Stimulated activated CD8-positive, alpha-beta memory T cell treated with anti-CD3 and anti-CD28 coated beads, Interleukin-7, amount 100 ng/mL, for 24 hours (primary cell): Measurements from ENCODE around the gene SAXO2.
"Not testable (repeated sequence)": the region's sequence is repeated elsewhere in the genome, so short reads cannot be mapped to it uniquely, and the experiment has no call there.

ENCODE experiments used
- DNase-seq: peaks from one replicate; pipeline ENCODE4 v3.0.0-alpha.2; 2020; ENCODE audit warnings: low read depth

SAXO2 gene, protein sequence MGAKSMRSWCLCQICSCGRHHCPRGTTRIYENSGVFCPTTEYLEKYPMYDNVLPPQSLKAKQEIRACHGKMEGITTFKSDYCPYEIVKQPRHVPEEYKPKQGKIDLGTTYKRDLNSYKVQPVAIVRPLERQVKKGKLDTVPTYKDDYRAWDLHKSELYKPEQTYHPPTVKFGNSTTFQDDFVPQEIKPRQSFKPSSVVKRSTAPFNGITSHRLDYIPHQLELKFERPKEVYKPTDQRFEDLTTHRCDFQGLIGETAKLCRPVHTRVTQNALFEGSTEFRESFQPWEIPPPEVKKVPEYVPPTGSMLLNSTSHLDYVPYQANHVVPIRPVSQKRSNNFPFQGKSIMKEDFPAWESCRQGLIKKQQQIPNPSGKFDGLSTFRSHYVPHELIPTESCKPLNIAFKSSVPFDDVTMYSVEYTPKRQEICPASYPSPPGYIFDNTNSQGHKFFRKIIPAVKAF

DNA sequence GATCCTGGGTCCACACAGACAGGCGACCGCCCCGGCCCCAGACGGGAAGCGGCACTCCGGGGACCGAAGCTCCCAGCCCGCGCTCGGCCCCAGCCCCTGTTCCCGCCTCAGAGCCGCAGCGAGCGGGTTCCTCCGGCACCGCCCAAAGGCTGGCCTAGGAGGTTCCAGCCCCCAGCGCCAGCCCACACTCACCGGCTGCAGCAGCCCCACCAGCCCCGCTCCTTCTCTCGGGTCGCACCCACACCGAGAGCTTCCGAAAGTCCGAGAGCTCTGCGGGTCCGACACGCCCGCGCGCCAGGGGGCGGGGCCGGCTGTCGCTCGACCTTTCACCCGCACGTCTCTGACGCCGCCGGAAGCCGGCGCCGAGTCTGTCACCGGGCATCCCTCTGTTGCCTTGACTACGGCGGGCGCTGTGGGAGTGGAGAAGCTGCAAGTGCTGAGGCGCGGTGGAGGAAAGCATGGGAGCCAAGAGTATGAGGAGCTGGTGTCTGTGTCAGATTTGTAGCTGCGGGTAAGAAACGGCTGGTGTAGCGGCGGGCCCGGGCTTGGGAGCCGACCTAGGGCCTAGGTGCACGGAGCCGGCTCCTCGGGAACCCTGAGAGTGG lies at the start of gene SAXO2, which contains the start of gene EFL1:
TSS of gene SAXO2 (plus strand) at position 397 of the 605 bp plus-strand sequence. CDS start at position 459, 62 bp downstream.
TSS of gene EFL1 (minus strand) at position 313 of the 605 bp plus-strand sequence. CDS start 956 bp downstream, outside the sequence.
- DNase-seq, result peak; percentile 88

DNA sequence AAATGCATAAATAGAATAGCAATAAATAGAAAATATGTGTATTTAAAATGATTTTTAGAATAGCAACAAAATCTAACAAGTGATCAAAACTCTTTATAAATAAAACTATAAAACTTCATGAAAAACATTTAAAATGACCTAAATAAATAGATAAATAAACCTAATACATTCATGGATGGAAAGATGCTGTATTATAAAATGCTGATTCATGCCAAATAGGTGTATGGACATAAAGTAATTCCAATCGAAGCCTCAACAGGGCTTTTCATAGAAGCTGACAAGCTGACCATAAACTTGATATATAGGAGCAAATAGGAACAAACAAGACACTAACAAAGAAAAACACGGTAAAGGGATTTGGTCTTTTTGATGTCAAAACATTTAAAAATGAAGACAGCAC lies 46.5 kb upstream of the SAXO2 start:
- DNase-seq, result not testable (repeated sequence)

DNA sequence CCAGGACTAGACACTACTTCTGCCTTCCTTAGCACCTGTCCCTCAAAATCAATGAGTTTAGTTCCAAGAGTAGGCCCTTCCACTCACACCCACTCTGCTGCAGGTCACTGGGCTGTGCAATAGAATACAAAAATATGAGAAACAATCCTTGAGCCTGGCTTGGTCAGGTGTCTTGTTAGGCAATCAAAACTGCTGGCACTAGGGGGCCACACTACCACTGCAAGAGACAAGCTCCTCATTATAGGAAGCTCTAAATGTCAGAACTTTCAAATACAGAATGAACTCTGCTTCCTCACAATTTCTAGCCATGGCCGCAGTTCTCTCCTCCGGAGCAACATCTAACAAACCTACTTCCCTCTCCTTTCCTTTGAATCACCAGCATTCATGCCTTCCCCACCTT lies 41.1 kb upstream of the SAXO2 start:
- DNase-seq, result not testable (repeated sequence)

DNA sequence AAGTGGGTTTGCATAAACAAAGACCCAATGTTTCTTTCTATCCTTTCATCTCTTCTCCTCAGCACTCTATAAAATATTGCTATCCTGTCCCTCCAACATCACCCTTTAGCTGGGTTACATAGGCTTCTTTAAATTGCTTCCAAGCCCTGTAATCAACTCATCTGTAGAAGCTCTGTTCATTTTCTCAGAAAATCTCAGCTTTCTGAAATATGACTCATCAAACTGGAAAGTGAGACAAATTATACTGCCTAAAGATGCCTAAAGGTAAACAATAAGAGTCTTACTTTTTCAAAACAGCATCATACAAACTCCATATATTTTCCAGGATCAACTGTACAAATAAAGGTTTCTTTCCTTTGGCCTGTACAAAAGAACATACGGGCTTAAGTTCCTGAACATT lies 33.9 kb upstream of the SAXO2 start:
- no peak for DNase-seq

DNA sequence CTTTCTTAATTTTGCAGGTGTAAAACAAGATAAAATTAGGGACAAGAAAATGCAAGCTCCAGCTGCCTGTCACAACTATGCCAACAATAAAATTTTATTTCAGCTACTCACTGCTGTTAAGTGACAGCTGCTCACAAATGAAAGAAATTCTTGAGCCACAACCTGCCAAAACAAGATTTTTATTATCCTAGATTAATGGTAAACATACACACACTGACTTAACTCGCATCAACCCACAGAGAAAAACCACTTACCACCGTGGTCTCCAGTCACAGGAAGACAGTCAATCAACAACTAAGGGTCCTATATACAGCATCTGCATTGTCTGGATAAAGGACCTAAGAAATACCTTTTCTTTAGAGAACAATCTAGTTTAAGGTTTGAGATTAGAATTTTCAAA lies 31.4 kb upstream of the SAXO2 start:
- no peak for DNase-seq

DNA sequence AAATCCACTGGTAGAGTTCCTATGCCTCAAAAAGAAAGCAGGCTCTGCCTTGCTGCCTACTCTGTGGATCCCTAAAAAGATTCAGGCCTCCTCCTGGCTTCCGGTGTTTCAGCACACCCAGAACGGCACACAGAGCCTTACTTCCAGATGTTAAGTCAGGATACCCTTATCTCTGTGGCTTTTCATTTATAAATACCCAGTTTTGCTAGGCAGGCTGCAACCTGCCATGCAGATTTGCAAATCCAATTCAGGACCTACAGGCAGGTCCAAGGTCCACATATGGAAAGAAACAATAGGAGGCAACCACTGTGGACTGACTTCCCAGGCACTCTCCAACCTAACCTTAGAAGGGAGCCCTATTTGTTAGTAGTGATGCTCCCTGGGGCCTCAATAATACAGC lies 30.8 kb upstream of the SAXO2 start:
- DNase-seq, result no peak

DNA sequence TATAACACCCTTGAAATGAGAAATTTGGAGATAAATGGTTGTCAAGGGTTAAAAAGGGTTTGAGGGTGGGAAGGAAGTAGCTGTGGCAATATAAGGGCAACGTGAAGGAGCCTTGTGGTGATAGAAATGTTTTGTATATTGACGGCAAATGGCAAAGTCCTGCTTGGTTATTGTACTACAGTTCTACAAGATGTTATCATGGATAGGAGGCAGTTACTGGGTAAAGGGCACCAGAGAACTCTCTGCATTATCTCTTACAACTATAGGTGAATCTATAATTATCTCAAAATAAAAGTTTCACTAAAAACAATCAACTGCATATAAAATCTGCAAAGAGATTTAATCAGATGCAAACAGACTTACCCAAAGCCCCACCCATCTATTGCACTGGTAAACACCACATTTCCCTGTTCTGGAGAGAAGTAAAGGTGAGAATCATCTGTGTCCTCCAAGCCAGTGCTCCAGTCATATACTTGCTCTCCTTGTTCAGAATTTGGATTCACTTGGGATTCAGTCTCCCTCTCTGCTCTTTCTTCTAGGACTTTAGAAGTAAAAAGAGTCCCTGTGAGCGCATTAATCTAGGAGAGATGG lies 24.6 kb upstream of the SAXO2 start:
- not testable (repeated sequence) for DNase-seq

DNA sequence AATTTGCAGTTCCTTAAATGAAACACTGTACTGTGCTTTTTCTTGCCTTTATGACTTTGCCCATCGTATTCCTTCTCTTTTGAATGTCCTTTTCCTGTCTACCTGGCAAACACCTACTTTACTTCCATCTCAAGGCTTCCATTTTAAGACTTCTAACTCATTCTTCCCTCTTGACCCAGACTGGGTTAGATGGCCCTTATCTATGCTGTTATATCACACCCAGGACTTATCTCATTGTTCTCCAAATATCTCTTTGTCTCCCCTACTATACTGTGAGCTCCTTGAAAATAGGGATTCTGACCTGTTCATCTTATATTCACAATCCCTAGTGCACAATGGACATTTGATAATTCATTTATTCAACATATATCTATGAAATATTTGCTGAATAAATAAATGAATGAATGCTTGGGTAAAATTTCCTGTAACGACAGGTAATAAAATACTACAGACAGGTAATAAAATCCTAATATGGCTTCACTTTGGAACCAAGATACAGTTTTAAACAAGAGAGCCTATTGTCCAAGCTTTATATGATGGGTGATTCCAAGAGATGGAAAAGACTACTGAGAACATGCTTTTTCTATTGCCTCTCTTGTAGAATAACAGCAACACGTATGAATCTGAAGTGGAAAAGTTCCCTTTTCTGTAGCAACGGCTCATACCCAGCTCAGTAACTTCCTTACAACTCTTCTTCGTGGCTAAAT lies 22.8 kb upstream of the SAXO2 start:
- DNase-seq, result no peak

DNA sequence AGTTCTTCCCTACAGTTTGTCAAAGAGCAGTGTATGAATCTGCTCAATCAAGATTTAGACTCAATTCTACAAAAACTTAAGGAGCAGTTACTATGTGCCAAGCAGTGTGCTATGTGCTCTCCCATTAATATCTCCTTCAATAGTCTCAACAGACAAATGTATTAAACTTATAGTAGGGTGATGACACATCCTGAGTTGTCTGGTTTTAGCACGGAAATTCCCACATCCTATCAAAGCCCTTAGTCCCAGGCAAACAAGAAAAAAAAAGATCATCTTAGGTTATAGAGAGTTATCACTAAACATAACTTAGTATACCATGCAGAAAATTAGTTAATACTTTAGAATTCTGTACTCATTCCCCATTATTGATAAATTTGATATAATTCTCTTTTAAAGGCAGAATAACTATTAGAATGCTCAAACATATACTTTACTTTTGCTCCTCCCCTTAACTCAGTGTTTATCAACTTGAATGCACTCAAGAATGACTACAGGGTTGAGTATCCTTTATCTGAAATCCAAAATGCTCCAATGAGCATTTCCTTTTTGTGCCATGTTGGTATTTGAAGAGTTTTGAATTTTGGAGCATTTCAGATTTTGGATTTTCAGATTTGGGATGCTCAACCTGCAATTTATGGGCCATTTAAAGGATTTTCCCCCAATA lies 20.6 kb upstream of the SAXO2 start:
- not testable (repeated sequence) for DNase-seq

DNA sequence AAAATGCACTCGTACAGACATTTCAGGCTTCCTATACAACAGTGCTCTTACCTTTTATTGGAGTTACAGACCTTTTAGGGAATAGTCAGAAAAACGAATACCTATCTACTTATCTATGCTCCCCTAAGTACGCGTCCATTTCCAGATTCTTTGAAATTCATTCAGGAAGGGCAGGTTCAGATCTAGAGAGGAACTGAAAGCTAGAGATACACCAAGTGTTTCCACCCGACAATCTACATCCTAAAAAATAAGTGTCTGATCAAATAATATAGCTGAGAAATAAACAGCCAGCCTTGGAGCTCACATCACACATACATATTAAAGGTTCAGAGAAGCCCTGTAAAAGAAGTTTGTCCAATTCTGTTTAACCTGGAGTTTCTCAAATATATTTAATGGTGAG lies 19.0 kb upstream of the SAXO2 start:
- DNase-seq, result not testable (repeated sequence)

DNA sequence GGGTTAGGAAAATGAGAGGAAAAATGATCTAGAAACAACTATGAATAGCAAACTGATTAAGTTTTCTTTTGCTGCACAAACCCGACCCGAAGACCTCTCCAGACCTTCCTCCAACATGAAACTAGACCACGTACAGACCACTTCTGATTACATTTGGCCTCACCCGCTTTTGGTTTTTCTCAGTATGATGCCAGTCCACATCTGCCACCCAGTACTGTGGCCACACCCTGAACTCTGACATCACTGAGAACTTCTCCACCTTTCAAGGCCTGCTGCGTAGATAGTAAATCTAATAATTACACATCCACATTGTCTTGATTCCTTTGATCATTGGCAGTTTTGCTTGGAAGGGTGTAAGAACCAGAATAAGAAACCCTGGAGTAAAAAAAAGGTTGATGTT lies 16.7 kb upstream of the SAXO2 start:
- not testable (repeated sequence) for DNase-seq

DNA sequence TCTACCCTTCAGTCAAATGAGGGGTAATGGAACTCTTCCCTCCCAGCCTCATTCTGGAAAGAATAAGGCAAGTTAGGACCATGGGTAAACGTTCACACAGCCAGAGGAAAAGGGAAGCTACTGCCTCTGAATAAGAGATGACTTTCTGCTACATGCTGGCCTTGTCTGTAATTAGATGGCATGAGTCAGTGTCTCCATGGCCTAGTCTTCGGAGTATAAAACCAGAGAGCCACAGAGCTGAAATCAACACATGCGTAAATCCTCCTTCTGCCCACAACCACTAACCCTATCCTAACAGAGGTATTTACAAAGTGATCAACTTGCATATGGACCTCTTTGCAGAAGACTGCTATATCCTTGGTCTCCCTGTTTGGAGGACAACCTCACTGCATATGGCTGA lies 14.4 kb upstream of the SAXO2 start:
- not testable (repeated sequence) for DNase-seq

DNA sequence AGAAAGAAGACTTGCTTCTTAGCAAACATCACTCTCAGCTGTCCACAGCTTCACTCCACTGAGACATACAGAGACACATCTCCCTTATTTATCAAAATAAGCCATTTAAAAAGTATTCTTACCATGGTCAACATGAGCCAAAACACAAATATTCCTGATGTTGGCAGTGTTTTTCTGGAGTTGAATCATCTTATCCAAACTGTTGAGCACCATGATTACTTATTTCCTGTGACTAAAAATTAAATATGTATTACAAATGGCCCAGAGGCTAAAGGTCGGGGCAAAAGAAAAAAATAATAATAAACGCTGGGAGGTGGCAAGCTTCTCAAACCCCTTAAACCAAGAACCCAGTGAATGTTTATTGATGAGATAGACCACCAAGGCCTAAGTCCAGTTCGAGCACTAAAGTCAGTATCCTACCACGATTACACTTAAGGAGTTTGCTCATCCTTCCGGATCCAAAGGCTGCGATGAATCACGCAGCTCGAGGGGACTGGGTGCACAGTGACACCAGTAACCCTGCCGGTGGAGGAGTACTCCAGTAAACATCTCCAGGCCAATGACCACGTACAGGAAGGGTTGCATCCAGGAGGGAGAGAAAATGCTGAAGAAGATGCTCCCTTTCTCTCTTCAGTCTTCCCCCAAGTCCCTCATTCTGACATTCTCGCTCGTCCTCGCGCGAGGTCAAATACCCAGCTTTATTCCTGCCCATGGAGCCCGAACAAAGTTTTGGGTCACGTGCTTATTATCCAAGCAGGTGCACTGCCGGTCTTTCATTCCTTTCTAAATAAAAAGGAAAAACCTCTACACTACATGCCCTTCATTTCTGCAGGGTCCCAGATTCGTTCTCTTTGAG lies 824 bp upstream of the SAXO2 start:
- DNase-seq, result peak; percentile 12

DNA sequence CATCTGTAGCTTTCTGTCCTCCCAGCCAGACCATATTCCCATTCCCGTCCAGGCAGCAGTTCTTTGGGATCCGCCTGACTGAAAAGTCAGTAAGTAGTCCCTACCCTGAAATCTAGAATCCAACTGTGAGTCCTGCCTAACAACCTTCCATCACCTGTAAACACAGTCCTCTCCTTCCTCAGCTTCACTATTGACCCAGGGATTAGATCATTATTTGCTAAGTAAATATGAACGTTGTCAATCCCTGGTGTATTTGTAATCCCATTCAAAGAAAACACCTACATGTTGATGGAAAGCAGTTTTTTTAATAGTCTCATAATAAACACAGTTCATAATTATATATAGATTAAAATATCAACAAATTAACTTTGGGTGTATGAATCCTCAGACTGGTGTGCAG lies 732 bp downstream of the SAXO2 start:
- DNase-seq, result no peak

DNA sequence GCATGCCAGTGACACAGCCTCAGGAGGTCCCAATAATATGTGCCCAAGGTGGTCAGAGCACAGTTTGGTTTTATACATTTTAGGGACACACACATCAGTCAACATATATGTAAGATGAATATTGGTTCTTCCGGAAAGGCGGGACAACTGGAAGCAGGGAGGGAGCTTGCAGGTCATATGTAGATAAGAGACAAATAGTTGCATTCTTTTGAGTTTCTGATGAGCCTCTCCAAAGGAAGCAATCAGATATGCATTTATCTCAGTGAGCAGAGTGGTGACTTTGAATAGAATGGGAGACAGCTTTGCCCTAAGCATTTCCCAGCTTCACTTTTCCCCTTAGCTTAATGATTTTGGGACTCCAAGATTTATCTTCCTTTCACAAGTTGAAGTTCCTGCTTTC lies 4.5 kb downstream of the SAXO2 start:
- not testable (repeated sequence) for DNase-seq

DNA sequence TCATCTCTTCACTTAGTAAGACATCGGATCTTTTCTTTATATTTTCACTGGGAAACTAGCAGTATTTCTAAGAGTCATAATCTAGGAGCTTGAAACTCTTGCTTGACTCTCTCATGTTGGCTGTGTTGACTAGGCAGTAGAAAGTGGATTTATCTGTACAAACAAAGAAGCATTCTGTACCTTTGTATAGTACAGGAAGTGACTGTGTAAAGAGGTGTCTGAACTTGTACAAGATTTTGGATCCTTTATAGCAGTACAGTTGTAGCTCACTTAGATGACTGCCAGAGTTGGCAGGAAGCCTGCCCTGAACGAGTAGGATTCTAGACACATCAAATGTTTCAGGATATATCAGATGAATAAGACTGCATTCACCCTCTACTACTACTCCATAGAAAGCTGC lies 5.8 kb downstream of the SAXO2 start:
- DNase-seq, result not testable (repeated sequence)

DNA sequence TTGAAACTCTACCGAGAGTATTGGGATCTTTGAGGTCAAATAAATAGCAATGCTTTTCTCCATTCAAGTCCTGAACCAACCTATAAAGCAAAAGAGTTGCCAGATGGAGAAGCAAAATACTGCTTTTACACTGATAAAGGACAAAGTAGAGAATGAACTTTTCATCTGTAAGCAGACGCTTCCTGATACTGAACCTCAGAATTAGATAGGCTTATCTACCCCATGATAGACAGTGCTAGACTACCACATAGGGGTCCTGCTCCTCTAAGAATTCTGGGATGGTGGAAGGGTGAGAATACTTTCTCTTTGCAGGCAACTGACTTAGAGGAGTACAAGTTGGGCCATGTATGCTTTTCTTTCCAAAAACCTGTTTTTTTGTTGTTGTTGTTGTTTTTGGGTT lies 9.5 kb downstream of the SAXO2 start:
- no peak for DNase-seq

DNA sequence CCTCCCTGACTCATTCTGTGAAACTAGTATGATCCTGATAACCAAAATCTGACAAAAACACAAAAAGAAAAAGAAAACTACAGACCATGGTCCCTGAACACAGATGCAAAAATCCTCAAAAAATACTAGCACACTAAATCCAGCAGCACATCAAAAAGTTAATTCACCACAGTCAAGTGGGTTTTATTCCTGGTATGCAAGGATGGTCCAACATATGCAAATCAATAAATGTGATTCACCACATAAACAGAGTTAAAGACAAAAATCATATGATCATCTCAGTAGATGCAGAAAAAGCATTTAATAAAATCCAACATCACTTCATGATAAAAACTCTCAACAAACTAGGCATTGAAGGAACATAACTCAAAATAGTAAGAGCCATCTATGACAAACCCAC lies 12.8 kb downstream of the SAXO2 start:
- DNase-seq, result no peak

DNA sequence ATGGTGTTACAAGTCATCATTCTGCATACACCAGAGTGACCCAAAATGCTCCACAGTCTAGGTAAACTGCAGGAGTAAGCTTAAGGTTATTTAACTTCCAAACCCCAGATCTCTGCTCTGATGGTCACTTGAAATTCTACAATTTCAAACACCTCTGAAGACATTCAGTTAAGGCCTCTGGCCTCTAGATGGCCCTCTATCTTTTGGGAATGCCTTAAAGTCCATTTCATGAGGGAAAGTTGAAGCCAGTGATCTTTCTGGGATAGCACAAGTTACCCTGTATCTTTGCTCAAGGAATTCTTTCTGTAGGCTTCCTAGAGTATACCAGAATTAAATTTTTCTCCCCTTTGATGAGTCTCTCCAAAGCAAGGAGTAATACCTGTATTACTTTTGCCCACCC lies 18.7 kb downstream of the SAXO2 start:
- DNase-seq, result not testable (repeated sequence)

DNA sequence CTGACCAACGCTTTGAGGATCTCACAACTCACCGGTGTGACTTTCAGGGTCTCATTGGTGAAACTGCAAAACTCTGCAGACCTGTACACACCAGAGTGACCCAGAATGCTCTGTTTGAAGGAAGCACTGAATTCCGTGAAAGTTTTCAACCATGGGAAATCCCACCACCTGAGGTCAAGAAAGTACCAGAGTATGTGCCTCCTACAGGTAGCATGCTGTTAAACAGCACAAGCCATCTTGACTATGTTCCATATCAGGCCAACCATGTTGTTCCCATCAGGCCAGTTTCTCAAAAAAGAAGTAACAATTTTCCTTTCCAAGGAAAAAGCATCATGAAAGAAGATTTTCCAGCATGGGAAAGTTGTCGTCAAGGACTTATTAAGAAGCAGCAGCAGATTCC lies 19.8 kb downstream of the SAXO2 start:
- not testable (repeated sequence) for DNase-seq

DNA sequence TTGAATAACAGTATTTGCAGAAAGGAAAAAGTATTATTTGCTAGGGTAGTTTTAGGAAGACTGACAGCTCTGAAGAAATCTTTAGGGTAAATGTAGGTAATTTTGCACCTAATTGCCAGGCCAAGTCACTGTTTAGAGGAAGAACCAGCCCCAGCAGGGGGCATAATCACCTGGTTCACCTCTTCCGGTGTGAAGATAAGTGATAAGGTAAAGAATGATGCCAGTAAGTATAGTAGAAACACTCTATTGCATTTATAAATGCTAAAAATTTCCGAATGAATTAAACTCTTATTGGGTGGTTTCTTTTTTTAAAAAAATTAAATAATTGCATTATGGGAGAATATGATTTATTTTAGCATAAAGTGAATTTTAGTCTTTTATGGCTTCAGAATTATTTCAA lies 21.8 kb downstream of the SAXO2 start:
- not testable (repeated sequence) for DNase-seq
